Inflammatory macrophage treated with lipopolysaccharide for 1 hour (primary cell): ENCODE data around the gene BABAM2.

Source experiments
- DNase-seq, 2 donors: peaks; one replicate each; pipeline ENCODE4 v3.0.0-alpha.2; 2020 to 2022

BABAM2 gene

DNA sequence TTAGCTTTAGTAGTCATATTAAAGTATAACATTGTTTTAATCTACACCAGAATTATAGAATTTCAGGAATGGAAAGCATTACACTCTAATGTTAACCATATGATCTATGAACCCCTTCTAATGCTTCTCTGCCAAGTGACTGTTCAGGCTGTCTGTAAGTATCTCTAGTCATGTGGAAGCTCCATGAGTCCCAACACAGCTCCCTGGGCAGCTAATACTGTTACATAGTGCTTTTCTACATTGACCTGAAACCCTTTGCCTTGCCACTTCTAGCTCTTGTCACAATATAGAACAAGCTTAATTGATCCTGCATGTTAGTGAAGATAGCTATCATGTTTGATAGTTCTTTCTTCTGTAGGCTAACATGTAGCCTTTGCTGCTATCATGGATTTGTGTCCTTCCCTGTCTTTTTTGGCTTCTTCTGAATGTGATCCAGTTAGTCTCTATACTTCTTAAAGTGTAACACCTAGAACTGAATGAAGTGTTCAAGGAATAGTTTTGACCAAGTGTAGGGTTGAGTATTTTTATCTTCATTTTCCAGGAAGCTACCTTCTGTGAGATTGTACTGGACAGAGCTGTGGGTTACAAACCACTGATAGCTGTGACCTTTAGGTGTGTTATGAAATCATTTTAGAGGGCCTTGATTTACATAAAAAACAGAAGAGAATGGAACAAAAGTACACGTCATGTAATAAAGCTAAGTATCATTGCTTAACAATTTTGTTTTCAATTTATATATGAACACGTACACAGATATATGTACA, 23.7 kb downstream of the BABAM2 start:
- no peak for DNase-seq

DNA sequence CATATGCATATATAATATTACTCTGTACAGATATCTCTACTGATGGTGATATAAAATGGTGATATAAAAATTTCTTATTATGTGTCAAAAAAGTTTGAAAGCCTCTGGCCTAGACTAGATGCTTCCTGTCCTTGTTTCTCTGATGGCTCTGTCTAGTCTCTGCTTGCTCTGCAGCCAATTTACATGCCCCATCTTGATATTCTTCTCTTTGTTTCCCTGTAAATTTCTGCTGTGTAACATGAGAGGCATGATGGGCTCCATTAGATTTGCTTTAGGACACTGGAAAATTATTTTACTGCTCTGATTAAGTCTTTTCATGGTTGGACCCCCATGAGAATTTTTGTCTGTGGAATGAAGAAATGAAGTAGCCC, 24.3 kb downstream of the BABAM2 start:
- DNase-seq: no peak

DNA sequence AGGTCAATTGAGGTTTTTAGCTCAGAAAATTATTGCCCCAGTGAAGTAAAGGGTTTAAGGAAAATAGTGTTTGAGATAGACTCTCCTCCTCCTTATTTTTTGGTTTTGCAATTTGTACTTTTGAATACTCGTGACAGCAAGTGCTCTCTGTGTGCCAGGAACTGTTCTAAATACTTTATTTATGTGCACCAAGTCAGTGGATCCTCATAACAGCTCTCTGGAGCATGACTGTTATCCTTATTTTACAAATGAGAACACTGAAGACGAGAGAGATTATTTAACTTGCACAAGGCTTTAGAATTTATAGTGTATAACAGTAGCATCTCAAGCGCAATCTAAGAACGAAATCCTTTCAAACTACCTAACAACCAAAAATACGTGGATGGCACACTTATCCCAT, 24.7 kb downstream of the BABAM2 start:
- DNase-seq: no peak

DNA sequence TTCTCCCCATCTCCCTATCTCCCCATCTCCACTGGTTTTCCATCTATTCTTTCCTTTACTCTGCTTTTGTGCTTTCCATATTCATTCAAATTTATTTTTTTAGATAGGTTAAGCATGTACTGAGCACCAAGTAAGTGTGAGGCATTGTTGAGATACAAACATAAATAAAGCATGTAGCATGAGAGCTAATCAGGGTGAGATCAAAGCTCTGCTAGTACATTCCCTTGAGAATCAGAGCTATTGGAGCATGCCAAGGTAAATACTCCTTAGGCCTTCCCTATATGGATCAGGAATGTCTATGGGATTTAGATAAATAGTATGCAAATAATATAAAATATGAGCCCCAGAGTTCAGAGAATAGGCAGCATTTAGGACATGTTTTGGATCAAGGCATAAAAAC, 25.3 kb downstream of the BABAM2 start:
- no peak for DNase-seq

DNA sequence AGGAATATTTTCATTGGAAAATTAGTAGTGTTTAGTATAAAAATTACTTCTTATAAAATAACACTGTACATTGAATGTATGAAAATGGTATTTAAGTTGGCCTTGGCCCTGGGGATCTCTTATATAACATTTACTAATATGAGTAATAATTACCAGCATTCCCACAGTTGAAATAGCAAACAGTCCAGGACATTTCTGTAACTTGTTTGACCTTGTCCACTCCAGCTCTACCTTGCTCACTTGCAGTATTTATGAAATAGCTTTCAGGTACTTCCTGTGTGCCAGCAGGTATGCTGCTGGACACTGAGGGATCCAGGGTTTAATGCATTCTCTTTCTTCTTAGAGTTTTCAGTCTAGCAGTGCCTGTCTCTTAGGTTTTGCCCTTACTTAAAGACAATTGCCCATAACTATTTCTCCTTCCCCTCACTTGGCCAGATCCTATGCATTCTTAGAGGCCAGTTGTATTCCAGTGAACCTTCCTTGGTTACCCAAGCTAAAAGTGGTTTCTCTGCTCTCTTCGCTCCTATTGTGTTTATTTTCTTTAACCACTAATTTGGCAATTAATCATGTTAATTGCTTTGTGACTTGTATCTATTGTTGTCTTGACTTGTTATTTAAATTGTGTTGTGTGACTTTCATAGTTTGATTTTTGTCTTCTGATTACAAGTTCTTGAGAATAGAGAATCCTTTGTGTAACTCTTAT, 25.9 kb downstream of the BABAM2 start:
- DNase-seq: no peak

DNA sequence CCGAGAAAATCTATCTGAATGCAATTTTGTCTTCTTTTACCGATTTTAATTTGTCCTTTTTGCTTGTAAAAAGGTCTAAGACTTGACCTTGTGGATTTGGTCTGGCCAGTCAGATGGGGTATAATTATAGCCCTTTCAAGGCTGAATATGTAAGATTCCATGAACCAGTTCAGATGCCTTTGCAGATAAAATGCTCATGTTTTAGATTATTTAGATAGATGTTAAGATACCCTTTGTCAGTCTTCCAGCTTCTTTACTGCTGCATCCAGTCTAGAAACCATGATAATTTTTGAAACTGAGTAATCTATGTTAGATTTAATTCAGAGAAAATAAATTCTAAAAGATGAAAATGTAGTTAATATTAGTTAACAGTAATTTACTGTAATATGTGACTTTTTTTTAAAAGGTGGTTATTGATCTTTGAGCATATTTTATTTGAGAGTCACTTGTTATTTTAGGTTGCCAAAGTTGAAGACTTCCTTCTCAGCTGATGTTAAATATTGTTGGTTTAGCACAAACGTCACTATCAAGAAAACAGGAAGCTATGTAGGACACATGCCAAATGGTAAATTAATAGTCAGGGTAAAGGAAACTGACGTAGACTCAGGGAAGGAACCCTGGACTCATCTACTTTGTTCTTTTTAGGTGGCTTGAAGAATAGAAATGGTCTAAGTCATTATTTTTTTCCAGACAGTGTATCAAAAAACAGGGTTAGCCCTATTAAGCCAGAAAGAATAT, 29.8 kb downstream of the BABAM2 start:
- peak; percentile 74 to 79 for DNase-seq

DNA sequence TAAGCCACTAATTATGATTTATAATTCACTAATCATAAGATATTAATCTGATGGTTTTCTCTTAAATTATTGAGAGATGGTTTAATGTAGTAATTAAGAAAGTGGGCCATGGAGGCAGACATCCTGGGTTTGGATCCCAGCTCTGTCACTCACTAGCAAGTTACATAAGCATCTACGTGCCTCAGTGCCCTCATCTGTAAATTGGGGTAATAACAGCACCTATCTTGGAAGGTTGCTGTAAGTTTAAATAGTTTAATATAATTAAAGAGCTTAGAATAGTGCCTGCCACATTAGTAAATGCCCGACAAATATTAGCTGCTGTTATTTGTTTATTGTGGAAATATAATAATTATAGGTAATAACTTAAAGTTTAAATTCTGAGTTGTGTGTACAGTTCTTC, 30.9 kb downstream of the BABAM2 start:
- no peak for DNase-seq

DNA sequence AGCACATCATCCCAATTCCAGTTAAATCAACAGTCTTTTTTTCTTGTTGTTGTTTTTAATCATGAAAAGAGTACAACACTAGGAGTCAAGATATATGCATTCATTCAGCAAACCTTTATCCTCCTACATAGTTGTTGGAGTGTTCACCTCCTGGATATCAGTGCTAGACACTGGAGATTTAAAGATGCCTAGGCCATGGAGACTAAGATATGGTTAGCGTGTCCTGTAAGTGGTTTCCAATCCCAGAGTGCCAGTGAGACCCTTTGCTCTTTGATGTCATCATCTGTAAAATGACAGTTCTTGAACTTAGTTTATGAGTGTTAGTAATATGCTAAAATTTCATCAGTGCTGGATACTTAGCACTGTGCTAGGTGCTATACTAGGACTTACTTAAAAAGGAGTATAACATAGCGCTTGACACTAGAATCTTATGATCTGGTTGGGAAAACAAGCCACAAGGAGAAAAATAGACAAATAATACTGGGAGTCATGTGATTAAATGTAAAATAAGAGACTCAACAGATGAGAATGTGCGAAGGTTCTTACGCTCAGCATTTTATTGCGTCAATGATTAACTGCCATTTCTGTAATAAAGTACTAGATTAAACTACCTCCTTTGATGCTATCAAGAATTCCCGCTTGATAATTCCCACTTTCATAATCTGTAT, 31.5 kb downstream of the BABAM2 start:
- no peak for DNase-seq

DNA sequence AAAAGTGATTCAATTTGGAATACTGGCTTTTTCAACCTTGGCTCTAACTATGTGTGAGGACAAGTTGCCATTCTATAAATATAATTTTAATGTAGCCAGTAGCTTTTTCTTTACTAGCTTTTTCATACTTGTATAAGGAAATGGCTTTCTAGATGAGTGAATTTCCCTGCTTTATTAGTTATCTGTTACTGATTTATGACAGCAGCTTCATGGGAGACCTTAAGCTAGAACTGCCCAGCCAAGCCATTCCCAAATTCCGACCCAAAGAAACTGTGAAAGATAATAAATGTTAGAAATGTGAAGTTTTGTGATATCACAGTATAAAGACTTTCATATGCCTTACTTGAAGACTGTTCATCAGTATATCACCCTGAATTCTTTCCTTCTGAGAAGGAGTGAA, 32.3 kb downstream of the BABAM2 start:
- DNase-seq: no peak

DNA sequence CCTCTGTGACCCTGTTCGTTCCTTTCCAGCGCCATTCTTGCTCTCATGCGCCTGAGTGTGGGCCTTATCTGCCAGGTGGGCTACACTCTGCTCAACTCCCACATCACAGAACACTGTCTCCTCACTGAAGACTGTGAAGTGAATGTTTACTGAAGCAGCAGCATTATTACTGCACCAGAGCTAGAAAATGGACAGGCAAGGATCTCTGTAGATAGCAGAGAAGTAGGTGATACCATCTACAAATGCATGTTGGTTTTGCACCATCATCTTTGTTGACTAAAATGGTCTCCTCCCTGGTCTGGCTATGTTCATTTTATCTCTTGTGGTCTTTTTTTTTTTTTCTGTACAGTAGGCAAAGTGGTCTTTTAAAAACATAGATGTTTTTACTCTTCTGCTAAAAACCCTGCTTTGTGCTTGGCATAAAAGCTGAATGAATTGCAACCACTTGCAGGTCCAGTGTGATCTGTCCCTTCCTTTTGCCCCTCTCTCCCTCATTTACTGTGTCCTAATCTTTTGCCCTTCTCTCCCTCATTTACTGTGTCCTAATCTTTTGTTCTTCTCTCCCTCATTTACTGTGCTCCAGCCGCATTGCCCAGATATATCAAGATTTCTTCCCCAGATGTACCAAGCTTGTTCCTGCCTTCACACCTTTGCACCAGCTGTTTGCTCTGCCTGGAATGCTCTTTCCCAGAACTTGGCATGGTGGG, 35.4 kb downstream of the BABAM2 start:
- DNase-seq: no peak

DNA sequence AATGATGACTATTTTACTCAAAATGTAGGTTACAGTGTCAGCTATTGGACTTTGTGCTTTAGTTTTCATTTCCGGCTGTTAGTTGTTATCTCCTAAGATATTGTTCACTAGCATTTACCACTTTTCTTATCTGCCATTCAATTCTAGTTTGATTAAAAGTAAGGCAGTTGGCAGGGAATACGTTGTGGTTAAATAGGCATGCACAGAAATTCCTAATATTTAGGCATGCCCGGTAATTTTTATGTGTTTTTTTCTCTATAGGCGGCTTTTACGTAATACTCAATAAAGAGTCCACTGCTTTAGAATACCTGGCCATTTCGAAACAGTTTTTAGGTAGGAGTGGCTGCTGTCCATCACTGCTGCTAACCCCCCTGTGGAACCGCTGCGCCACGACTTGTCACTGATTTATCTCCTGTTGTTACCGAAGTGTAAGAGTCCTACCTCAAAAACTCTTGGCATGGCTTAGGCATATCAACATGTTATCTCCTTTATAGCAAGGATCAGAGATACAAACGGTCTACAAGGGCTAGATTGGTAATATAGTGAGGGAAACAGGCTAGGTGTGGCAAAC, 39.5 kb downstream of the BABAM2 start:
- DNase-seq: no peak

DNA sequence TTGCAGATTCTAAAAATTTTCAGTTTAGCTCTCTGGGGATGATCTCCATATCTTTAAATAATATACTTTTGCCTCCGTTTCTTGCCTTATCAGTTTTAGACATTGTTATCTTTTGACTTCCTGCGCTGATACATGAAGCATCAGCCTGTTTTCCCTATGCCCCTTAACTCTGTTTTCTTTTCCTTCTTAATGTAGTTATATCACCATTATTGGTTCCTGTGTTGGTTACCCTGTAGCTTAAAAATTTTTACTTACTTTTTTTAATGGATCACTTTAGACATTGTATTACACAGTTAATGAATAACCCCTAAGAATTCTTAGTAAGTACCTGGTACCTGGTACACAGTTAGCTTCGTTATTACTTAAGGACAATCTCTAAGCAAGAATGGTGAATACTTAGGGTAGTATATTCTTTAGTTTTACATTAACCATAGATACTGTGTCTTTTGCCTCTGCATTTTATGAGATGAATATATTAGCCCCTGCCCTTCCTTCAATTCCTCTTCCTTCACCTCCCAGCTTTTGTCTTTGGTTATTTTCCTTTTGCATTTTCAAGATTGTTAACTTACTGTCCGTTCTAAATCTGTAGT, 40.9 kb downstream of the BABAM2 start:
- DNase-seq: no peak

DNA sequence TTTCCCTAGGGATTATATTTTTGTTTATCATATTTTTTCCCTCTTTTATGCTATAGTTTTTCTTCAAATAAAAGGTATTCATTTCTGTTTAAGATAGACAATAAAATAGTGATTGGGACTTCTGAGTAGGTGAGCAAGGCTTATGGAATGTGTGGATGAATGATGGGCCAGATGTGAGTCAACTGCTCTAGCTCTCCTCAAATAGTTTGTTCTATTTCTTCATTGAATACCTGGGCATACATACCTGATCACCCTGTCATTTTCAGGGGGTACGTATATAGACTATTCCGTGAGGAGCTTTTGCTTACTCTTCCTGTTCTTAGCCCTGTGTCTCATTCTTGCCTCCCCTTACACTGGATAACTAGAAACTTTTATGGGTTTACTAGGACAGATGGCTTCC, 41.9 kb downstream of the BABAM2 start:
- no peak for DNase-seq

DNA sequence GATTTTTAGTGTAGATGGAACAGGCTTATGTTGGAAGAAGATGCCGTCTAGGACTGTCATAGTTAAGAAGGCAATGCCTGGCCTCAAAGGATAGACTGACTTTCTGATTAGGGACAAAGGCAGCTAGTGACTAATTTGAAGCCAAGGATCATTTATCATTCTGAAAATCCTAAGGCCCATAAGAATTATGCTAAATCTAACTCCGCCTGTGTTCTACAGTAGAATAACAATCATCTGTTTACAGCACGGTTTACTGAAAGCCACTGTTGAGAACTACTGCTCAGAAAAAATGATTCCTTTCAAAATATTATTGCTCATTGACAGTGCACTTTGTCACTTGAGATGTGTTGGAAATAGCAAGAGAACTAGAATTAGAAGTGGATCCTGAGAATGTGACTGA, 44.5 kb downstream of the BABAM2 start:
- DNase-seq: no peak

DNA sequence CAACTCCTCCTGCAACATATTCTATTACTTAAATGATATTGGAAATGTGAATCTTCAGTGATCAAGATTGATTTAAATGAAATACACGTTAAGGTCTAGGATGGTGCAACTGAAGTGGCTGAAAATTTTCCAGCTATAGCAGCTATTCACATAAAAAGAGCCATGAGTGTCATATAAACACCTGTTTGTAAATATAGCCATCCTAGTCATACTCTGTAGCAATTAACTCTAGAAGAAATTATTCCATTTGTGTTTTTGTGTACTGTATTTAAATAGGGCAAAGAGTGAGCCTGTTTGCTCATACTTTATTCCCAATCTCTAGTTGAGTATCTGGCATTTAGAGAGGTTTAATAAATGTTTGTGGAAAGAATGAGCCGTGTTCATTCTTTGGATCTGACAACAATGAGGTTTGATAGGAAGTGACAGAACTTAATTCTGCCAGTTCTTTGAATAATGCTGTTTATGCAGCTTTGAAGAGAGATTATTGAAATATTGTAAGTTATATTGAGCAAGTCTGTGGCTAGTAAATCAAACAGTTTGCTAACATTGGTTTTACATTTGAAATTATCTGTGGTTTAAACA, 49.7 kb downstream of the BABAM2 start:
- no peak for DNase-seq

DNA sequence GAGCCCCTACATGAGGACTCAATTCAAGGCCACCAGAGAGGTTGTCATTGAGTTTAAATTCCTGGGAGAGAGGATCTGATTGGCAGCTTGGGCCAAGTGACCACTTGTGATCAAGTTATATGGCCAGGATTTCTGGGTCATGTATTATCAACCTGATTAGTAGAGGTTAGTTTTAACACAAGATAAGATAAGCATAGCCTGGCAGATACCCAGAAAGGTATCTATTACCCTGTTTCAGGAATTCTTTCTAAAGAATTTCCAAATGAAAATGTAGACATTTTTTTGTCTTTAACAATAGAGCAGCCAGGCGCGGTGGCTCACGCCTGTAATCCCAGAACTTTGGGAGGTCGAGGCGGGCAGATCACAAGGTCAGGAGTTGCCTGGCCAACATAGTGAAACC, 50.5 kb downstream of the BABAM2 start:
- DNase-seq: no peak

DNA sequence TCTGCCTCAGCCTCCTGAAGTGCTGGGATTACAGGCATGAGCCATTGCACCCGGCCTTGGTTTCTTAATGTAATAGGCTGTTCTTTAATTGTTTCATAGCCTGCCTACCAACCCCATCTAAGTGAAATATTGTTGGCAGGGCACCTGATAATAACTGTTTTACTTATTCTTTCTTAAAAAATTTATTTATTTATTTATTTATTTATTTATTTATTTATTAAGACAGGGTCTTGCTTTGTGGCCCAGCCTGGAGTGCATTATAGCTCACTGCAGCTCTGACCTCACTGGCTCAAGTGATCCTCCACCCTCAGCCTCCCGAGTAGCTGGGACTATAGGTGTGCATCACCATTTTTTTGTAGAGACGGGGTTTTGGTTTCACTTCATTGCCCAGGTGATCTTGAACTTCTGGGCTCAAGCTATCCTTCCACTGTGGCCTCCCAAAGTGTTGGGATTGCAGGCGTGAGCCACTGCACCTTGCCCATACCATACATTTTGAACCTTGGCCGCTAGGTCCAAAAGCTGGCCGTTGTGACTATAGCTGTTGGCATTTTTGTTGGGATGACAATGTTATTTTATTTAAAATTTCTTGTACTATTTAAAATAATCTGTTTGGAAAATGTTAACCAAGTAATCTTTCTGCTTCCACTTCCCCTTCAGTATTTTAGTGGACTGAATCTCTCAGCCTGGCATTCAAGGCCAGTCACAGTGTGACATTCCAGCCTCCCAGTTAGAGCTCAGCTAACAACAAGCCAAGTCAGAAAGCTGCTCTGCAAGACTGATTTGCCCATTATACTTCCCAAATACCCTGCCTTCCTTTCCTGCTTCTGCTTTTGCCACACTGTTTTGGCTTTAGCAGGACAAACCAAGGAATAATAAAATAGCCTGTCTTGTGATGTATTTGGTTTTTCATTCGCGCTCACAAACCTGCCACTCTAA, 52.4 kb downstream of the BABAM2 start:
- no peak for DNase-seq

DNA sequence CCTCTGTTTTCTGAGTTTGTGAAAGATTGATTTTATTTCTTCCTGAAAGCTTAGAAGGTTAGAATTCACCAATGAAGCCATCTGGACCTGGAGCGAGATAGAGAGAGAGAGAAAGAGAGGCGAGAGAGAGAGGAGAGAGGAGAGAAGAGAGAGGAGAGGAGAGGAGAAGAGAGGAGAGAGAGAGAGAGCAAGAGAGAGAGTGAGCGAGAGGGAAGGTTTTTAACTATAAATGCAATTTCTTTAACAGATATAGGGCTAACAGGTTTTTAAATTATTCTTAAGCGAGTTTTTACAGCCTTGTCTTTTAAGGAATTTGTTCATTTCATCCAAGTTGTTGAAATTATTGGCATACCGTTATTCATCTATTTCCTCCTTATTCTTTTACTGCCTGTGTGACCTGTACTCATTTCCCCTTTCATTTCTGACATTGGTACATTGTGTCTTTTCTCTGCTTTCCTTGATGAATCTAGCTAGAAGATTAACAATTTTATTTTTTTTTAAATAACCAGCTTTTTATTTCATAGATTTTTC, 56.1 kb downstream of the BABAM2 start:
- DNase-seq: no peak

DNA sequence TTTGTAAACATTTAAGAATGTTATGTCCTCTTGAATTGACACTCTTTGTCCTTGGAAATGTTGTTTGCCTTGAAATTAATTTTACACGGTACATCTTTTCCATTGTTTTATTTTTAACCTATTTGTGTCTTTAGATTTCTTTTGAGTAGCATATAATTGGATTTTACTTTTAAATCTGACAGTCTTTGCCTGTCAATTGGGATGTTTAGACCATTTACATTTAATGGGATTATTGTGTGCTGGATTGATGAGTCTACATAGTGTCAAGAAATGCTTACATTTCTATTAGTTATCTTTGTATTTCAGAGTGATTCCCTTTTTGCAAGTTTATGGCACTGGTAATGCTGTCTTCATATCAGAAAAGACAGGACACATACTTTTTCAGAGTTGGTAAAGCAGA, 61.5 kb downstream of the BABAM2 start:
- no peak for DNase-seq

DNA sequence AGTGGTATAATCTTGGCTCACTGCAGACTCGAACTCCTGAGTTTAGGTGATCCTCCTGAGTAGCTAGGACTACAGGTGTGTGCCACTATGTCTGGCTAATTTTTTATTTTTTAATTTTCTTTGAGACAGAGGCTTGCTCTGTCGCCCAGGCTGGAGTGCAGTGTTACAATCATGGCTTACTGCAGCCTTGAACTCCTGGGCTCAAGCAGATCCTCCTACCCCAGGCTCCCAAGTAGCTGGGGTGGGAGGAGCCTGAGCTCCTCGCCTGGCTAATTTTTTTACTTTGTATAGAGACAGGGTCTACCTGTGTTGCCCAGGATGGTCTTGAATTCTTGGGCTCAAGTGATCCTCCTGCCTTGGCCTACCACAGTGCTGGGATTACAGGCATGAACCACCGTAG, 62.5 kb downstream of the BABAM2 start:
- DNase-seq: no peak
